ENCODE results near the gene CD320. TPM values are rescaled to one million over a fixed set of nuclear protein-coding genes. Genes with fewer than 3 reads are reported as not detected.

The CD320 gene
- polyA plus RNA-seq, 1 experiment = 22.6 TPM

DNA sequence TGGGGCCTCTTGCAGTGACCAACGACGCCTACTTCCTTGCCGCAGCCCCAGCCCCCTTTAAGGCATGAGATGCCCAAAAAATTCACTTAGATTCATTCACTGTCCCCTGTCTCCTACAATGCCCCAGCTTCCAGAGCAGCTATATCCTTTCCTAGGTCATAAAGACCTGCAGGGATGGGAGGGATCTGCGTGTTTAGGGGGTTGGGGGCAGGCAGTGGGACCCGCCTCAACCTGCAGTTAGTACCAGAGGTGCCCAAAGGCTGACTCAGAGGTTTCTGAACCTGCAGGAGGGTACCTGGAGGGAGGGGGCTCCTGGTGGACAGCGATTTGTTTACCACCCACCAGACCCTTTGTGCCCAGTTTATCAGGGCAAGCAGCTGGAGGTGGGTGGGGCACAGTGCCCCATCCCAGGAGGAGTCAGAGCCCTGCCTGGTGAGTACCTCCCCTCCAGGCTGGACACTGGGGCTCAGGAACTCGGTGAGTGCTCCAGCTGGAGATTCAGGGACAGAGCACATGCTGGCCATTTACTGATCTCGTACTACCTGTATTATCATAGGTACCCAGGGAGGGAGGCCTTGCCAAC, 23.2 kb upstream of the CD320 start:
- POLR2A ChIA-PET = no interaction called here
- no peak for DNase-seq (ENCODE audit: low read depth, low spot score)
- CTCF ChIA-PET = no interaction called here

DNA sequence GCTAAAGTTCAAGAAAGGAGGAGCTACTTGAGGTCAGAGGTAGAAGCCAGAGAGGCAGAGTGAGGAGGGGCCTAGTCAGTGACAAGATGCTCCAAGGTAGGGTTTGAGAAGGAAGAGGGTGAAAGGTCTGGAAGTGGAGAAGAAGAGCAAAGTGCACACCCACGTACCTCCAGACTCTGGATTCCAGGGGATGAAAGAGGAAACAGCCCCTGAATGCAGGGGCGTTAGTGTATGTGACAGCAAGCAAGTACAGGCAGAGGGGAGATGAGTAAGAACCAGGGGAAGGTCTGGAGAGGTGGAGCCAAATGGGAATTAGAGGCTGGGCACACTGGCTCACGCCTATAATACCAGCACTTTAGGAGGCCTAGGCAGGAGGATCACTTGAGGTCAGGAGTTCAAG, 21.8 kb upstream of the CD320 start:
- ChIA-PET POLR2A (interaction anchor here (1.0 kb wide), 1 partner anchor 9 kb away, joined by 3 read pairs; the partner anchor contains the start of genes NDUFA7 and RPS28), CTCF (no interaction called here)
- no peak overlapping the region for H3K4me3 ChIP-seq (ENCODE audit: low read depth, low read length)
- H3K27ac ChIP-seq (ENCODE audit: low read depth, low read length) = no peak overlapping the region
- no peak for DNase-seq (ENCODE audit: low read depth, low spot score)
- peaks cover 12% of the 10 kb centered on the region for H3K9me3 ChIP-seq (ENCODE audit: control insufficient read depth, insufficient read depth, low read length)
- H3K27me3 ChIP-seq (ENCODE audit: control insufficient read depth, insufficient read depth, low read length) = peaks cover 28% of the 10 kb centered on the region
- TF ChIP-seq, protein P1, sequence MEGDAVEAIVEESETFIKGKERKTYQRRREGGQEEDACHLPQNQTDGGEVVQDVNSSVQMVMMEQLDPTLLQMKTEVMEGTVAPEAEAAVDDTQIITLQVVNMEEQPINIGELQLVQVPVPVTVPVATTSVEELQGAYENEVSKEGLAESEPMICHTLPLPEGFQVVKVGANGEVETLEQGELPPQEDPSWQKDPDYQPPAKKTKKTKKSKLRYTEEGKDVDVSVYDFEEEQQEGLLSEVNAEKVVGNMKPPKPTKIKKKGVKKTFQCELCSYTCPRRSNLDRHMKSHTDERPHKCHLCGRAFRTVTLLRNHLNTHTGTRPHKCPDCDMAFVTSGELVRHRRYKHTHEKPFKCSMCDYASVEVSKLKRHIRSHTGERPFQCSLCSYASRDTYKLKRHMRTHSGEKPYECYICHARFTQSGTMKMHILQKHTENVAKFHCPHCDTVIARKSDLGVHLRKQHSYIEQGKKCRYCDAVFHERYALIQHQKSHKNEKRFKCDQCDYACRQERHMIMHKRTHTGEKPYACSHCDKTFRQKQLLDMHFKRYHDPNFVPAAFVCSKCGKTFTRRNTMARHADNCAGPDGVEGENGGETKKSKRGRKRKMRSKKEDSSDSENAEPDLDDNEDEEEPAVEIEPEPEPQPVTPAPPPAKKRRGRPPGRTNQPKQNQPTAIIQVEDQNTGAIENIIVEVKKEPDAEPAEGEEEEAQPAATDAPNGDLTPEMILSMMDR (IDR thresholded peaks at IDR 0.05; ENCODE audit: low read depth, low read length) = no peak

More for the DNA sequence above, 23.2 kb upstream of the CD320 start:
- Histone ChIP-seq H3K27me3 (ENCODE audit: control insufficient read depth, insufficient read depth, low read length) (peaks cover 33% of the 10 kb centered on the region), H3K27ac (ENCODE audit: low read depth, low read length) (no peak overlapping the region), H3K9me3 (ENCODE audit: control insufficient read depth, insufficient read depth, low read length) (peaks cover 9% of the 10 kb centered on the region), H3K4me3 (ENCODE audit: low read depth, low read length) (no peak overlapping the region)
- TF ChIP-seq, protein P1 (IDR thresholded peaks at IDR 0.05; ENCODE audit: low read depth, low read length) = no peak

DNA sequence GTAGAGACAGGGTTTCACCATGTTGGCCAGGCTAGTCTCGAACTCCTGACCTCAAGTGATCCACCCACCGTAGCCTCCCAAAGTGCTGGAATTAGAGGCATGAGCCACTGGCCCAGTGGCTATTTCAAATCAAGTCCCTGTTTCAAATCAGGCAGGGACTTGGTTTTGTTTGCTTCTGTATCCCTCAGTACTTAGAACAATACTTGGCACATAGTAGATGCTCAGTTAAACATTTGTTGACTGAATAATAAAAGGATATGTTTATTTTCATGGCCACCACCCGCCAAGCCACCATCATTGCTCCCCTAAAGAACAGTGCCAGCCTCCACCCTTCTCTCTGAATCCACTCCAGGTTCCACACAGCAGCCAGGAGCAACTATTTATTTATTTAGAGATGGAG, 17.3 kb upstream of the CD320 start:
- no peak for DNase-seq (ENCODE audit: low read depth, low spot score)
- no peak overlapping the region for H3K4me3 ChIP-seq (ENCODE audit: low read depth, low read length)
- ChIA-PET POLR2A (interaction anchor here (0.7 to 1.4 kb wide), 2 partner anchors 9 to 17 kb away, joined by 3 to 8 read pairs; no protein-coding TSS in a partner anchor), CTCF (interaction anchor here (0.6 kb wide), 2 partner anchors 11 to 28 kb away, joined by 4 to 5 read pairs; no protein-coding TSS in a partner anchor)
- H3K27me3 ChIP-seq (ENCODE audit: control insufficient read depth, insufficient read depth, low read length) = peaks cover 8% of the 10 kb centered on the region
- no peak overlapping the region for H3K27ac ChIP-seq (ENCODE audit: low read depth, low read length)
- peaks cover 12% of the 10 kb centered on the region for H3K9me3 ChIP-seq (ENCODE audit: control insufficient read depth, insufficient read depth, low read length)
- TF ChIP-seq, protein P1 (IDR thresholded peaks at IDR 0.05; ENCODE audit: low read depth, low read length) = no peak

DNA sequence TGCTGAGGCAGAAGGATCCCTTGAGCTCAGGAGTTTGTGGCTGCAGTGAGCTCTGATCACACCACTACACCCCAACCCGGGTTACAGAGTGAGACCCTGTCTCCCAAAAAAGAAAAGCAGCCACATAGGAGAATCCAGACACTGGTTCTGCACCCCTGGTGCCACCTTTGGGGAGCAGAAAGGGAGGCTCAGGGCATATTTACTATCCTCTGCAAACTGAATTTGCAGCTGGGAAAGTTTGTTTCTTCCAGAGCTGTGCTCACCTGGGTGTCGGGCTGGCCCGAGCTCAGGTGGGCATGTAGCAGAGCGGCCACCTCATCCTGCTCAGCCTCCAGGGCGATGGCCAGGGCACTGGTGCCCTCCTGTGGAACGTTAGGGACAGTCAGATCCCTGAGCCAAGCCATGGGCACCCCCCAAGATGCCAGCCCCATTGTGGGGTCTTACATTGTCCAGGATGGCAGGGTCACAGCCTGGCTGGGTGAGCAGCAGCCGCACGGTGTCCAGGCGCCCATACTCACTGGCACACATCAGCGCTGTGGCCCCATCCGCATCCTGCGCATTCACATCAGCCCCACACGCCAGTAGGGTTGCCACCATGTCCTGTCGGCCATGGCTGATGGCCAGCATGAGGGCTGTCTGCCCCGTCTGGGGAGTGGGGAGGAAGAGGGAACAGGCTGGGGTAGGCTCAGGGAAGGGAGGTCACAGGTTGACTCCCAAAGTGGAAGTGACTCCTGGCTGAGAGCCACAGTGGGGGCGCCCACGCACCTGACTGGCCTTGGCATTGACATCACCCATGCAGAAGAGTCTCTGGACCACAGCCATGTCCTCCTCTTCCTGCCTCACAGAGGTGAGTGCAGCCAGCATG, 16.3 kb upstream of the CD320 start:
- TF ChIP-seq, protein P1 (IDR thresholded peaks at IDR 0.05; ENCODE audit: low read depth, low read length) = no peak
- no peak for DNase-seq (ENCODE audit: low read depth, low spot score)
- ChIA-PET POLR2A (interaction anchor here (0.6 to 1.4 kb wide), 3 partner anchors 10 to 827 kb away, joined by 3 to 4 read pairs (median 4); a partner anchor contains a TSS), CTCF (interaction anchor here (0.6 to 2.0 kb wide), 2 partner anchors 30 to 257 kb away, joined by 6 to 9 read pairs; no protein-coding TSS in a partner anchor)
- Histone ChIP-seq H3K4me3 (ENCODE audit: low read depth, low read length) (no peak overlapping the region), H3K9me3 (ENCODE audit: control insufficient read depth, insufficient read depth, low read length) (peaks cover 12% of the 10 kb centered on the region), H3K27me3 (ENCODE audit: control insufficient read depth, insufficient read depth, low read length) (peaks cover 8% of the 10 kb centered on the region), H3K27ac (ENCODE audit: low read depth, low read length) (no peak overlapping the region)
